Esophagus muscularis mucosa (tissue), 4 donors: Measurements from ENCODE around the gene FRS3. TPM values are rescaled to one million over a fixed set of nuclear protein-coding genes. Genes with fewer than 3 reads are reported as not detected.

Experiments
- DNase-seq: peaks from one replicate; pipeline ENCODE4 v3.0.0-alpha.2; 2017; ENCODE audit errors: extremely low spot score
- H3K27ac ChIP-seq, 4 donors: fragments of 200-600 bp; sonication (generic); replicated peaks in 1 of 4; 1 replicate in 3 of 4; 2 replicates in 1 of 4; pipeline ENCODE4 v1.5.1; 2016 to 2019; ENCODE audit warnings: mild to moderate bottlenecking in 1 of 4
- H3K27me3 ChIP-seq, 4 donors: fragments of 200-600 bp; sonication (generic); one replicate each; pipeline versions ENCODE4 v1.5.1 to v1.6.0; 2016 to 2019
- H3K36me3 ChIP-seq, 4 donors: fragments of 200-600 bp; sonication (generic); one replicate each; pipeline ENCODE4 v1.5.1; 2016 to 2019
- H3K4me1 ChIP-seq, 4 donors: fragments of 200-600 bp; sonication (generic); one replicate each; pipeline ENCODE4 v1.5.1; 2016 to 2019
- H3K4me3 ChIP-seq, 4 donors: fragments of 200-600 bp; sonication (generic); 1 replicate in 2 of 4; 2 replicates in 2 of 4; pipeline ENCODE4 v1.5.1; 2016 to 2019; ENCODE audit warnings: mild to moderate bottlenecking in 4 of 4, moderate library complexity in 1 of 4
- H3K9me3 ChIP-seq, 4 donors: fragments of 200-600 bp; sonication (generic); 1 replicate in 3 of 4; 2 replicates in 1 of 4; pipeline ENCODE4 v1.5.1; 2016 to 2019
- CTCF ChIP-seq, 3 experiments: fragments of 200-600 bp in 2 of 3; fragments of 450-650 bp in 1 of 3; sonication (generic) in 2 of 3; IDR thresholded peaks; one replicate each; pipeline ENCODE4 v1.5.1; 2017 to 2019; ENCODE audit warnings: antibody characterized with exemption in 3 of 3, mild to moderate bottlenecking in 2 of 3, moderate library complexity in 1 of 3
- EP300 ChIP-seq: sonication (generic); formaldehyde crosslinking; IDR thresholded peaks from one replicate; pipeline ENCODE4 v1.6.1; 2017; ENCODE audit warnings: antibody characterized with exemption
- POLR2A ChIP-seq: fragments of 450-650 bp; IDR thresholded peaks from one replicate; pipeline ENCODE4 v1.6.1; 2017; ENCODE audit warnings: antibody characterized with exemption, moderate library complexity, mild to moderate bottlenecking, low read depth
- POLR2AphosphoS5 ChIP-seq, 2 donors: sonication (generic); formaldehyde crosslinking; IDR thresholded peaks; one replicate each; pipeline ENCODE4 v1.6.1; 2017; ENCODE audit warnings: antibody characterized with exemption in 2 of 2
- WGBS: methylation state at CpG from one replicate; pipeline ENCODE4 v1.1.5; 2018; 5-methylcytosine and 5-hydroxymethylcytosine counted together
- intact Hi-C: fragments of 100-400 bp; cut with DNase I; formaldehyde crosslinking; loops from one replicate; pipeline ENCODE4 v1.15.1; 2023
- total RNA-seq, 4 donors: library from RNA; depleted of rRNA; stranded (reverse); fragments of >200 nt; gene quantifications; one replicate each; pipeline versions ENCODE4 v1.1.0 to v1.2.1, GENCODE V29; 2016

The FRS3 gene
- total RNA-seq, 4 donors from 2014 or later = 5.0 to 9.9 (median 6.7) TPM

- Histone ChIP-seq H3K27me3 (no peaks in the 10 kb centered on the region), H3K9me3 (no peaks in the 10 kb centered on the region), H3K27ac (no peak overlapping the region), H3K4me1 (peaks cover 13 to 27% (median 18%) of the 10 kb centered on the region in 4 donors), H3K4me3 (no peak overlapping the region), H3K36me3 (peaks cover 26 to 72% (median 46%) of the 10 kb centered on the region in 4 donors)
- intact Hi-C loops = no loop called here
- DNase-seq = no peak
- TF ChIP-seq CTCF (IDR thresholded peaks at IDR 0.05) (no peak), EP300 (no peak), POLR2AphosphoS5 (IDR thresholded peaks at IDR 0.05) (no peak), POLR2A (no peak)
- 80% methylated on average over 1 of the region's 1 CpG for WGBS
These were observed 11.6 kb upstream of the FRS3 start for GRCh38 chr6:41791305-41791704.

GRCh38 chr6:41790045-41790444, 10.3 kb upstream of the FRS3 start:
- WGBS = 89% methylated on average over 1 of the region's 1 CpG
- intact Hi-C loops = no loop called here

DNA sequence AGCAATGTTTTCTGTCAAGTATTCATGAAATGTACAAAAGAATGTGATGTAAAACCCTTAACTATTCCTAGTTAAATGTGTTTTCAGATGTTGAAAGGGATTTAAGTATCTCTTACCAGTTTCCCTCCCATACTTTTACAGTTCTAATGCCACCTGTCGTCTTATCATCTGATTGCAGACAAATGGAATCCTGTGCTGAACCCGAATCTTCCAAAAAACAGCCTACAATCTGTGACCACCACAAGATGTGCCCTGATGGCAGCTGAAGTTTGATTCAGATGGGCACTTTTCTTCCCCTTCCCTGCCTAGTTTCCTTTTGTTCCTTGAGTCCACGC, 9.7 kb upstream of the FRS3 start:
- H3K27ac ChIP-seq = no peak overlapping the region
- intact Hi-C loops = loop anchor here (10.0 kb wide), 1 partner anchor 775 kb away; the partner anchor contains the start of gene UBR2
- H3K4me1 ChIP-seq = peaks cover 32 to 47% (median 34%) of the 10 kb centered on the region in 4 donors
- H3K4me3 ChIP-seq = no peak overlapping the region
- no peak for DNase-seq
- peaks cover 26 to 52% (median 47%) of the 10 kb centered on the region in 4 donors for H3K36me3 ChIP-seq
- 87% methylated on average over 3 of the region's 3 CpGs for WGBS
- no peaks in the 10 kb centered on the region for H3K27me3 ChIP-seq
- H3K9me3 ChIP-seq = no peaks in the 10 kb centered on the region
- TF ChIP-seq CTCF (IDR thresholded peaks at IDR 0.05) = no peak
- no peak for TF ChIP-seq POLR2AphosphoS5 (IDR thresholded peaks at IDR 0.05)
- no peak for TF ChIP-seq POLR2A
- TF ChIP-seq EP300 = no peak

More at GRCh38 chr6:41790045-41790444, 10.3 kb upstream of the FRS3 start:
- no peak overlapping the region for H3K27ac ChIP-seq
- peaks cover 26 to 40% (median 30%) of the 10 kb centered on the region in 4 donors for H3K4me1 ChIP-seq
- no peaks in the 10 kb centered on the region for H3K27me3 ChIP-seq
- TF ChIP-seq POLR2A (no peak), EP300 (no peak), POLR2AphosphoS5 (IDR thresholded peaks at IDR 0.05) (no peak), CTCF (IDR thresholded peaks at IDR 0.05) (no peak)
- no peaks in the 10 kb centered on the region for H3K9me3 ChIP-seq
- no peak for DNase-seq
- H3K36me3 ChIP-seq = peaks cover 26 to 59% (median 44%) of the 10 kb centered on the region in 4 donors
- no peak overlapping the region for H3K4me3 ChIP-seq

GRCh38 chr6:41787219-41787917, 7.7 kb upstream of the FRS3 start, which contains the start of gene TOMM6:
TOMM6 (plus strand) TSS chr6:41787694; CDS start chr6:41787698, 4 bp downstream.
- intact Hi-C loops = loop anchor here (2.0 to 10.0 kb wide), 2 partner anchors 133 to 777 kb away; partner anchors contain the start of genes BYSL, MED20 and UBR2
- Histone ChIP-seq H3K36me3 (peaks cover 22 to 62% (median 35%) of the 10 kb centered on the region in 4 donors), H3K4me3 (peak within 1 kb of the TSS; percentile 69 to 91 (median 76)), H3K9me3 (no peaks in the 10 kb centered on the region), H3K27ac (peak within 1 kb of the TSS; percentile 92 to 96 (median 94)), H3K4me1 (peaks cover 33 to 67% (median 49%) of the 10 kb centered on the region in 4 donors), H3K27me3 (no peaks in the 10 kb centered on the region)
- WGBS = 2% methylated on average over 18 of the region's 55 CpGs
- peak; percentile 98 for DNase-seq
- TF ChIP-seq CTCF (IDR thresholded peaks at IDR 0.05) (peak; percentile 70 to 89 (median 83)), POLR2AphosphoS5 (IDR thresholded peaks at IDR 0.05) (peak; percentile 96 to 98), EP300 (no peak), POLR2A (no peak)
